Measurements from ENCODE around the gene FAM168A. TPM values are rescaled to one million over a fixed set of nuclear protein-coding genes. Genes with fewer than 3 reads are reported as not detected.

The FAM168A gene
- total and polyA plus RNA-seq, 9 of the 15 experiments (the other 6 are each of a cell fraction or from before 2014, with no cell fraction given) = 0.44 to 7.2 (median 2.9) TPM

DNA sequence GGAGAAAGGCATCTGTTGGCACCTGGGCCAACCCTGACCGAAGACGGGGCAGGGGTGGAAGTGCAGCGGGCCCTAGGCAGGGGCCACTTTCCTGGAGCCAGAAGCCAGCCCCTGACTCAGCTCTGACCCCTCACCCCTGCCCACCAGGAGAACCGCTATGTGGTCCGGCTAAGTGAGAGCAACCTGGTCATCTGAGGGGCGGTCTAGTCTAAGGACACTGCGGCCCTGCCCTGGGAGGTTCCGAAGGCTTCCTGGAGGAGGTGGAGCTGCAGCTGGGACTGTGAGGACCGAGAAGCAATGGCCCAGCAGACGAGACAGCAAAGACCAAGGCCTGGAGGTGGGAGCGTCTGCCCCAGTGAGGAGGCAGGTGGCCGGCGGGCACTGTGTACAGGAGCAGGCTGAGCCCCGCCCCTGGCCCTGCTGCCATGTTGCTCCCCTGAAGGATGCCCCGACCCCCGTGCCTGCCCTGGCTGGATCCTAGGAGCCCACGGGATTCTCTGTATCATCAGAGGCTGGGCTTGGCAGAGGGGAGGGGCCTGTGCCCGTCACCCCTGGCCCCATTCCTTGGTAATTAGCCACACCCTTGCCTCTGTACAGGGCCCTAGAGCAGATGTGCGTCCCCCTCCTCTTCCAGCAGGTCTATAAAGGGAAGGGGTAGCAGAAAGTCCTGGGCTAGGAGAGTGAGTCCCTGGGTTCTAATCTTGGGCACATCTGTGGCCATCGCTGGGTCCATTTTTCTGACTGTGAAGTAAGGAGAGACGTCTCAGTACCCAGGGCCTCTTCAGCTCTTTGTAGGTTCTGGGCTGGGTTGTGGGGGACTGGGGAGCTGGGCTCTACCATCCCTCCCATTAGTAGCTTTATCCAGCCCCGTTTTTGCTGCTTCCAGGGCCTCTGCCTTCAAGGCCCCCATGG, 202.4 kb downstream of the FAM168A start:
- WGBS (ENCODE audit: insufficient coverage, low coverage, missing lambda C conversion rate) = 88% methylated on average over 18 of the region's 22 CpGs
- no peak overlapping the region for H3K27ac ChIP-seq (ENCODE audit: extremely low read depth, low read depth, low read length)
- no peaks in the 10 kb centered on the region for H3K79me2 ChIP-seq (ENCODE audit: control insufficient read depth, insufficient read depth, low read length)
- no peak for ATAC-seq
- CTCF ChIA-PET (ENCODE audit: low intra/inter-chr PET ratio) = no interaction called here
- H3K4me2 ChIP-seq (ENCODE audit: insufficient read depth, low read length) = no peak overlapping the region
- no peak overlapping the region for H3K9ac ChIP-seq (ENCODE audit: insufficient read depth in 1 of 2, low read depth in 2 of 2, low read length in 2 of 2)
- POLR2A ChIA-PET = interaction anchor here (0.6 kb wide), 1 partner anchor 26 kb away, joined by 4 read pairs; no protein-coding TSS in a partner anchor
- peaks cover 3% of the 10 kb centered on the region for H3K9me1 ChIP-seq (ENCODE audit: control insufficient read depth, insufficient read depth, low read length)
- no peak overlapping the region for H2AFZ ChIP-seq (ENCODE audit: low read depth, low read length)
- no peak for FAIRE-seq
- peaks cover 21% of the 10 kb centered on the region; the same call in 1 of the 2 replicates for H4K20me1 ChIP-seq (replicated peaks; ENCODE audit: control insufficient read depth, insufficient read depth, low read length)
- no TSS peak for BruUV-seq (replicated peaks)
- intact Hi-C loops (cut with micrococcal nuclease) = no loop called here
- peaks cover 63% of the 10 kb centered on the region; the same call in 2 of the 3 replicates for H3K36me3 ChIP-seq (ENCODE audit: control insufficient read depth, insufficient read depth, low read length)
- H3K4me3 ChIP-seq = no peak overlapping the region
- DNase-seq (ENCODE audit: extremely low read depth in 1 of 4, low spot score in 3 of 4) = no peak
- H3K4me1 ChIP-seq (replicated peaks in 1 of 2; ENCODE audit: control insufficient read depth in 2 of 2, insufficient read depth in 2 of 2, low read length in 2 of 2) = peaks cover 8 to 48% of the 10 kb centered on the region in 2 experiments; a peak in 4 of 5 replicates
- in situ Hi-C loops (cut with MboI) = no loop called here
- H3K27me3 ChIP-seq (ENCODE audit: control insufficient read depth in 2 of 2, insufficient read depth in 2 of 2, low read length in 2 of 2) = no peaks in the 10 kb centered on the region
- H3K9me3 ChIP-seq (replicated peaks; ENCODE audit: control insufficient read depth, insufficient read depth, low read depth, low read length) = no peaks in the 10 kb centered on the region
- TF ChIP-seq SLC30A9 (CRISPR knock-in tag; IDR thresholded peaks at IDR 0.05) = no peak
